HG02759 (cell line): ENCODE measurements around the gene CAPN11.

ENCODE experiments used
- ATAC-seq: cut with Tn5 transposase; IDR thresholded peaks from one replicate; pipeline ENCODE4 v1.9.1; 2021; ENCODE audit warnings: mild to moderate bottlenecking, moderate library complexity; ENCODE audit not compliant: unreplicated experiment

CAPN11 gene

DNA sequence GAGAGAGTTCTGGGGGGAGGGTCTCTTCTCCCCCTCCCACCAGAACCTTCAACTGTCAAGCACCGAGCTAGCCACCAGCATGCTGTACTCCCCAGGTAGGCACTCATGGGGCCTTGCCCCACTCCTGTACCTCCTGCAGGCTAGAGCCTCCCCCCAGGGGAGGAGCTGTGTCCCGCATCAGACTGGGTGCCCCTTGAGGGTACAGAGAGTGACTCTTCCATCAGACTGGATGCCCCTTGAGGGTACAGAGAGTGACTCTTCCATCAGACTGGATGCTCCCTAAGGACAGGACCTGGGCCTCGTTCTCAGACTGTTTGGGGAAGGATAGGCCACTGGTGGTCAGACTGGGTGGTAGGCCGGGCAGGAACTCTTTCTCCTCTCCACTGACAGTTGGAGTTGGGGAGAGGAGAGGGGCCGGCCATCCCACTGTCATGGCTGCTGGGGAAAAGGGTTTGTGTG lies at the start of gene CAPN11:
Gene CAPN11 (plus strand): TSS at position 51 of the 459 bp plus-strand sequence. CDS start 29 bp downstream, at position 80.
- ATAC-seq, result no peak

DNA sequence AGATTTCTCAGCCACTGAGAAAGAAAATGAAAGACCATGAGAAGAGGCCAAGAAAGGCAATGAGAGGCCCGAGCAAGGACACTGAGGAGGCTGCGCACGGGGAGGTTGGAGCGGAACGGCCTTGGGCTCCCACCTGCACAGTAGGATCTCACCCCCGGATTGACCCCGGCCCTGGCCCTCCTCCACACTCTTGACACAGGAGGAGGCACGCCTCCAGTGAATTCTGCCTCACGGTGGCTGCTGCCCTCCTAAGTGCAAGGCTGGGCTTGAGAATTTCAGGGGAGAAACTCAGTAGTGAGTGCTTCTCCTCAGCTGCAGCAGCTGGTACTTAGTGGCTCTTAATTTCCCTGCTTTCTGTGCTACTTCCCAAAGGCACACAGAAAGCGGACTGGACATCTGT lies 49.4 kb upstream of the CAPN11 start:
- ATAC-seq, result no peak

DNA sequence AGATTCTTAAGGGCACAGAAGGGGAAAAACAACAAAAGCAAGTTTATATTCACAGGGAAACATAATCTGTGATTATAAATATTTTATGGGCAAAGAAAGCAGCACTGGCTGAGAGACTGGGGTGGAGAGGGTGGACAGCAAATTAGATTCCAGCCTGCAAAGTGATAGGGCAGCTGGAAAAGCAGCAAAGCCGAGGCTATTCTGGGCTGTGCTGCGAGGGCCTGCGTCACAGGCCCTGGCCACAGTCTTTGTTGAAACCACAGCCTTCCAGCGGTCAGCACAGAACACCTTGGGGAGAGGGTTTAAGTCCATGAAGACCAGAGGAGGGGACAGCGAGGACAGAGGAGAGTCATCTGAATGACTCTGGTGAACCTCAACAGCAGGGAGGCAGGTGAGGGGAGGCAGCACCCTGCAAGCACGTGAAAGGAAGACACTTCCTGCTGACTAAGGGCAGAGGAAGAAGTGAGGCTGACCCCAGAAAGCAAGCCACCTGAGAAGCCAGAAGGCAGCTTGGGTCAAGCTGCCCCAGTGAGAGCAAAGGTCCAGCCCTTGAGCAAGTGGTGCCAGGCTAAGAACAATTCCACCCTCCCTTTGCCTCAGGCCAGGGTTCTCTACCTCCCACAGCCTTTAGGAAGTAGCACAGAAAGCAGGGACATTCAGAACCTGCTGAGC lies 48.5 kb upstream of the CAPN11 start:
- no peak for ATAC-seq

DNA sequence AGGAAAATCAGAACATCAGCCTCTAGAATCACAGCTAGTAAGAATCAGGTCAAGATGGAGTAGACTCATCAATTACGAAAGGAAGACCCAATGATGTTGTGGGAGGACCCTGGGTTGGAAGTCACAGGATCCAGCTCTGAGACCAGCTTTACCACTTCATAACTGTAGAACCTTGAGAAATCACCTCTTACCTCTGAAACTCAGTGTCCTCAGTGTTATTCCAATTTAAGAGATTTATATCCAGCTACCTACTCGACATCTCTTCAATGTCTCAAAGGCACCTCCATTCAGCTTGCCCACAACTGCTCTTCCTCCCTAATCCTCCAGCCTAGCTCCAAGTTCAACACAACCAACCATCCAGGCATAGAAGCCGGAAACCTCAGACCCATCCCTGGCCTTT lies 47.7 kb upstream of the CAPN11 start:
- no peak for ATAC-seq

DNA sequence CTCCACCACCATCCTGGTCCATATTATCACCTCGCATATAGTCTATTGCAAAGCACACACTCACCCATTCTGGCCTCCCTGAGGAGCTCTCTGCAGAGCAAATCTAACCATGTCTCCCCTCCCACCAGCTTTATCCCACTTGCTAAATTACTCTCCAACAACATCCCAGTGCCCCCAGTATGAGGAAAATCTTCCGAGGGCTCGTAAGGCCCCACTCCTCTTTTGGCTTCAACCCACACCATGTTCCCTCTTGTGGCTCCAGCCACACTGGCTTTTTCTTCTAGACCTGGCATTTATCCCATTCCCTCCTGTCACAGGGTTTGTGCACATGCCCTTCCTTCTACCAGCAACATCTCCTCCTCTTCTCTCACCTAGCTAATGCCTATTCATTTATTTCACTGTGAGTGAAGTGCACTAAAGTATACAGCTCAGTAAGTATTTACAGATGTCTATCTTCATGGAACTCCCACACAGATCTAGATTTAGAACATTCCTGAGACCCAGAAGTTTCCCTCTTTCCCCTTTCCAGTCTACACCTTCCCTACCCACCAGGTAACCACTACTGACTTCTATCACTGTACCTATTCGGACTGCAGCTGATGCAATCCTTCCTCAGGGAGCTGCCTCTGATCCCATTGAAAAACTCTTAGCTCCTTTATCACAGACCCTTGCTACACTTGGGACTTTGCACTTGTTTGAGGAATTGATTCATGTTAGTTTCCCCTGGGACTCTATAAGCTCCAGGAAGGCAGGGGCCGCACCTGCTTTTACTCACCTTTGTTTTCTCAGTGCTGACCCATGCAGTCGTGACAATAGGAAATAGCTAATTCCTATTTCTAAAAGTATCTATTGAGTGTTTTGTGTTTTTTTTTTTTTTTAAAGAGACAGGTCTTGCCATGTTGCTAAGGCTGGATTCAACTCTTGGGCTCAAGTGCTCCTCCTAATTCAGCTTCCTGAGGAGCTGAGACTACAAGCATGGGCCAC lies 46.9 kb upstream of the CAPN11 start:
- ATAC-seq, result no peak

DNA sequence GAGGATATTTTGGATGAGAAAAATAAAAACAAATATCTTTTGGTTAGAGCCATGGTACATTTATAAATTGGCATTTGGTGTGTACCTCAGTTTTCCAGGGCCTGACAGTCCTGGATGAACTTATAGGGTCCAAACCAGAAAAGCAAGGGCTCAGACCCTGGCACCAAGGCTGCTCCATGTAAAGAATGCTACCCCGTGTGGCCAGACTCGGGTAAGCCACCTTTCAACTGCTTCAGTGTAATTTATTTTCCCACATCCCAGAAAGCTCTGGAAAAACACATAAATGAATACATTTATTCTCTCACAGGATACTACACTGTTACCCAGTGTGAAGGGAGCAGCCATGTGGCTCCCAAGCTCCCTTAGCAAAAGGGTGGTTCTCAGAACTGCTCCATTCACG lies 45.2 kb upstream of the CAPN11 start:
- ATAC-seq, result no peak

DNA sequence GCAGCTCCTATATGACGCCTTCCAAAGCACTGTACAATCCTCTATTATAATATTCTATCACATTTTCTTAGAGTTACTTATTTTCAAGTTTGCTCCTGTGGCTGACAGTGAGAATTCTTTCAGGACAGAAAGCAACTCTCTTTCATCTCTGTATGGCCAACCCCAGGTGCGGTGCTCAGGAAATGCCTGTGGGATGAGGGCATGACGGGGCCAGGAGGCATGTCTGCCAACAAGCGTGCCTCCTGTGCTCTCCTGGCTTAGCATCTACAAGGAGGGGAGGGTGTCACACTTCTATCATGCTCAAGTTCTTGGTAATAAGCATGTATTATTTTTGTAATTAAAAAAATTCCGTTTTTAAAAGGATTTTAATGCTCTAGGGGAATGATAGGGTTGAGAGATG lies 42.8 kb upstream of the CAPN11 start:
- ATAC-seq, result no peak

DNA sequence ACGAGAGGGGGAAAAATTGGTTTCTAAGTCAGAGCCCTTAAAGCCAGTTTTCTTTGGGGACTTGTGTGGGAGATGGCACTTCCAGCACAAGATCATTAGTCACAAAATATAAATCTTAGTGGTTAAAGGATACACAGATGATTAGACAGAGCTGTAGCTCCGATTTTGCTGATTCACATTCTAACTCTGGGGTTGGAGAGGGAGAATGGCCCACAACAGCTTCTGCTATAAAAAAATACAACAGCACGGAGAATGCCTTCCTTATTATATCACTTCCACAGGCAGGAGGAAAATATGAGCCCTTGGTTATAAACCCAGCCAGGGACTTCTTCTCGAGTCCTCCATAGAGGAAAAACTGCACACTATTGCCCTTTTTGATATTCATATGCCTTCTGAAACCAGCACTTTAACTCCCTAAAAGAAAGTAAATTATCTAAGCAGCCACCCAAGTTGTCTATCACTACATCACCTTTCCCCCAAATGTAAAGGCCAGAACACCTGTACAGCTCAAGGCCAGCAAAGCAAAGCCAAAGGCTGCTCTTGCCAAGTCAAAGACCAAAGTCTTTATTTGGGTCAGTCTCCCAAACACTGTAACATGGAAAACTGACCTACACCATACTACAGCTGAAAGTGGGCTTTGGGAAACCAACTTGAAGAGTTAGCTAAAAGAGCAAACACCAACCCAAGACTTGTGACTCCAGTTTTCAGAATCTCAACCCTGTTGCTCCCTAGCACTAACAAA lies 41.8 kb upstream of the CAPN11 start:
- no peak for ATAC-seq

DNA sequence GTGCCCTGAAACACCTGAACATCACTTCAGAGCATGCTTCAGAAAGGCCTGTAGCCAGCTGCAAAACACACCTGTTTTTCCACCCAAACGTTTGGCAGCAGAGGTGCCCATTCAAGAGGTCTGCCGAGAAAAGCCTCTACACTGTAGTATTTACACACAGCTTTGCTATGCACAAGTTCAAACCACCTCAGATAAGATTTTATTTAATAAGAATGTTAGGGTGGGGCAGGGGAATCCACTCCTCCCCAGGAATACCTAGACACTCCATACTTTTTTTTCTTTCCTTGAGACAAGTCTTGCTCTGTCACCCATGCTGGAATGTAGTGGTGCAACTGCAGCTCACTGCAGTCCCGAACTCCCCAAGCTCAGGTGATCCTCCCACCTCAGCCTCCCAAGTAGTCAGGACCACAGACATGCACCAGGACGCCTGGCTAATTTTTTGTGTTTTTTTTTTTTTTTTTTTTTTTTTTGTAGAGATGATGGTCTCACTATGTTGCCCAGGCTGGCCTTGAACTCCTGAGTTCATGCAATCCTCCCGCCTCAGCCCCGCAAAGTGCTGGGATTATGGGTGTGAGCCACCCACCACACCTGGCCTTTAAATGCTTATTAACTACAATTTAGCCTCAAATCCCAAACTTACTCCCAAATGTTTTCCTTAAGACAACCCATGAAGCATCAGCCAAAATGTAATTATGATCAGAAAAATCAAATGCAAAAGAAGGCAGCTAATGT lies 41.1 kb upstream of the CAPN11 start:
- ATAC-seq, result no peak

DNA sequence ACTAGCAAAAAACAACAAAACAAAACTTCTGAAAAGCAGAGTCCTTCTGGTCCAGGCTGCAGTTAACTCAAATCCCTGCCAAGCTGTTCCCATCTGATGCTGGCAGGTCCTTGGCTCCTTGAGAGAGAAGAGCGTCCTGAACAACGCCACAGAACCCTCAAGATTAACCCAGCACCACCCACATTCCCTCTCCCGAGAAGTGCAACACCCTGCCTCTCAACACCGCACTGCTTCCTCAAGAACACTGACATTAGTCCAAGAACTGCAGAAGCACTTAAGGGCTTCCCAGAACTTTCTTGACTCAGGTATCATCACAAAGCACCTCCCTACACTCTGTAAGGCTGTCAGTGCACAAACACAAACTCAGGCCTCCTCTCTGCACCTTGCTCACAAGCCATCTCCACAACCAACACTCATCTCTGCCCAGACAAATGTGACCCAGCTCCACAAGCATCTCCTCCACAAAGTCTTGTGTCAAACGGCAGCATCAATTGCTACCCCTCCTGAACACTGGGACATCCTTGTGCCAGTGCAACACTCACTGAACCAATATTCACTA lies 38.8 kb upstream of the CAPN11 start:
- no peak for ATAC-seq

DNA sequence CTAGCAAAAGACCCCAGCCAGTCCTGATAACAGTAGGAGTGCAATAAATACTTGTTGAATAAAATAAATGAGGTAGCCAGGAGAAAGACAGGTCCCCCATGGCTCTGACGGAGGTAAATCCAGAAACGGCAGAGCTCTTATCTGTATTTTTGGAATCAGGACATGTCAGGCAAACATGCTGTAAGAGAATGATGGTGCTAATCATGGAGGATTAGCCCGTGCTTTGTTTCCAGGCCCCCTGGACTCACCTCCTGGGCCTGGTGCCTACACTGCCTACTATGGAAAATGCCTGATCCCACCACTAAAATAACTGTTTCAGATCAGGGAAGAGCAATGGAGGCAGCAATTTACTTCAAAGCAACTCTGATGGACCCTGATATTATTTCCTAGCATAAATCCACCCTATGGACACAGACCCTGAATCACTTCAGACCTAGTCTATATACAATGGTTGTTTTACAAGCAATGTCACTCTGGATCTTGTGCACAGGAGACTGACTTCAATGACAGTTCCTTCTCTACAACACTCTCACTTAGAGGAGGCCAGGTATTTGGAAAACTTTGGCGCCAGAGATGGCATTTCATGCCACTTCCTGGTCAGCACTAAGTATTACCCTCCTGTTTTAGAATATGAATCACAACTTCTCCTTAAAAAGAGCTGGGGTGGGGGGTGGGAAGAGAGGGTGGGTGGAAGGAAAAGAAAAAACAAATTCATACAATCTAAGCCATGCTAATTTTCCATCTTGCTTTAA lies 37.8 kb upstream of the CAPN11 start:
- ATAC-seq, result no peak

DNA sequence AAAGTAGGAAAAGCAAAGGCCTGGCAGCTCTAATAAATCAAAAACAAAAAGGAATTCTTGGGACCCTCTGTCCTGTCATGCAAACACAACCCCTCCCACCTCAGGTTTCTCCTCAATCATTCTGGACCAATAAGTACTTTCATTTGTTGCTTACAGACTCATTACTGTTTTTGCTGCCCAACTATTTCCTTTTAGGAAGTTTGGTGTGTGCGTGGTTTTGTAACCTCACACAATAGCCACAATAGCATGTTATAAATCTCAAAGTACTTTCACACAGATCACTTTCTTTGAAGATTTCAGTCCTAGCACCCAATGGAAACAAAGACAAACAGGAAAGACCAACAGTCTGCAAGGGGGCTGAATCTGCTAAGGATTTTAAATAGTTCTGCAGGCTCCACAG lies 35.8 kb upstream of the CAPN11 start:
- no peak for ATAC-seq

DNA sequence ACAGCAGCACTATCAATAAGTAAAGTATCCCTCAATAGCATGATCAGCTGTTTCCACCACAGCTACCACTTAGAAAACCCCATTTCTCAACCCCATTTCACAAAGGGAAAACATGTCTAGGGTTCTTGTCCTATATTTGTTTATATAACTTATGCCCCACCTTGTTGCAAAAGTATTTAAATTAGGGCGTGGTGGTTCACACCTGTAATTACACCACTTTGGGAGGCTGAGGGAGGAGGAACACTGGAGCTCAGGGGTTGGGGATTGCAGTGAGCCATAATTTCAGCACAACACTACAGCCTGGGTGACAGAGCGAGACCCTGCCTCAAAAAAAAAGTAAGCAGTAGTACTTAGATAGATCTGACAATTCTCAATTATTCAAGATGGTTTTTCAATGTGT lies 35.1 kb upstream of the CAPN11 start:
- no peak for ATAC-seq

DNA sequence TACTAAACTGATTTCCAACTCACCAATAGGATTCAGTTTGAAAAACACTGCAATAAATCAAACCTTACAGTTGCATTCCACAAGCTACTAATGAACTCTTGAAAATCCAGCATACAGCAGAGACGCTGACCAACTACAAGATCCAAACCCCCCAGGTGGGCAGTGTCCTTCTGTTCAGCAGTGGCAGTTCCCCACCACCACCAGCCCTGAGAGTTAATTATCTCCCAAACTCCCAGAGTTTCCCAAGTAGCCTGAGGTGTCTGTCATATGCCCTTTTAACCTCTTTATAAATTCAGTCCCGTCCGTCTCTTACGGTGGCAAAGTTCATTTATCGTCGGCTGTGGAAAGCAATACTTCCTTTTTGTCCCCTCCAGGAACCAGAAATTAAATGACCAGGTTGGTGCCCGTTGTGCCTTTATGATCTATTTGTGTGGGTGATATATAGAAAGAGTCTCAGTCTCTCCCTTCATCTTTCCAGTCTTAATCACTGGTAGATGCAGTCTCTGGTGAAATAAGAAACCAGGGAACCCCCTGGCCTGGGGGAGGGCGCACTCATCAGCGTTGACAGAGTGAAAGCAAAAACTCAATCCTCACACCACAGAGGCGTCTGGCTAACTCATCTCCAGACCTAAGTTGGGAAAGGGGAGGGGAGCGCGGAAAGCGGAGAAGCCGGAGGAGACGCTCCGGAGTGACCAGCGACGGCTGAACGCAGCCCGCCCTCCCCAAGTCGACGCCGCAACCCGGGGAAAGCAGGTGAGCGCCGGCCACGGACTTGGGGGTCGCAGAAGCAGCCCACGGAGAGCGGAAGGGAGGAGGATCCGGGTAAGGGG lies 32.1 kb upstream of the CAPN11 start:
- peak; percentile 58 for ATAC-seq

DNA sequence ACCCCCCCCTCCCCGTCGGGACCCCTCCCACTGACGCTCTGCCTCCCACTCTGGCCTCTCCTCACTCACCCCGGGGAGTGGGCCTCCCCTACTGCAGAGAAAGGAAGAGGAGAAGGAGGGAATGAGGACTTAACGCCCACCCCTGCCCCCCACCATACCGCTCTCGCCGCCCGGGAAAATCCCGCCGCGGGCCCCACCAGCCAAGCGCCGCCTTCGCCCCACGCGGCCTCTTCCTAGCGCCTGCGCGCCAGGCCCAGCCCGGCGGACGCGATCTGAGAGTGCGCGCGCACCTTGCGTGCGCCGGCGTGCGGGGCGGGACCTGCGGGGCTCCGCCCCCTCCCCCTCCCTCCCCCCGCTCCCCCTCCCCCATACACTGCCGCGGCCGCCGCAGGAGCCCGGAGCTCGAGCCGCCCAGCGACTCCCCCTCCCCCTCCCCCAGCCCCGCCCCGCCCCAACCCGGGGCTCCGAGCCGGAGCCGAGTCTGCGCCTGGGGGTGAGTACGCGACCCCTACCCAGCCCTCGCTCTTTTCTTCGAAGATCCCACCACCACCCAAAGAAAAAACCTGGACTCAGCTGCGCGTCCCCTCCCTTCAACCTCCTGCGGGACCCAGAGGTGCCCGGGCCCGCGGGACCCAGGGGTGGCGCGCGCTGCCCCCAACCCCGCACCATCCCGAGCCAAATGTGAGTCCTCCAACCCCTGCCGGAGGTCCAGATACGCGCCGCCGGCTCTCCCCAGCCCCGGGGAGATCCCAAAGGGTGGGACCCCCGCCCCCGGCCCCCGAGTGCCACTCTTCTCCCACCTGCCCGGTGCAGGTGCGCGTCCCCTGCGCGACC lies 31.2 kb upstream of the CAPN11 start, which contains the start of the genes MRPL14 and TMEM63B:
Gene MRPL14 (minus strand): TSS at position 267 of the 834 bp plus-strand sequence. CDS start 10,841 bp downstream, outside the sequence.
Gene TMEM63B (plus strand): TSS at position 369 of the 834 bp plus-strand sequence. CDS start 7,031 bp downstream, outside the sequence.
- ATAC-seq, result peak; percentile 75

DNA sequence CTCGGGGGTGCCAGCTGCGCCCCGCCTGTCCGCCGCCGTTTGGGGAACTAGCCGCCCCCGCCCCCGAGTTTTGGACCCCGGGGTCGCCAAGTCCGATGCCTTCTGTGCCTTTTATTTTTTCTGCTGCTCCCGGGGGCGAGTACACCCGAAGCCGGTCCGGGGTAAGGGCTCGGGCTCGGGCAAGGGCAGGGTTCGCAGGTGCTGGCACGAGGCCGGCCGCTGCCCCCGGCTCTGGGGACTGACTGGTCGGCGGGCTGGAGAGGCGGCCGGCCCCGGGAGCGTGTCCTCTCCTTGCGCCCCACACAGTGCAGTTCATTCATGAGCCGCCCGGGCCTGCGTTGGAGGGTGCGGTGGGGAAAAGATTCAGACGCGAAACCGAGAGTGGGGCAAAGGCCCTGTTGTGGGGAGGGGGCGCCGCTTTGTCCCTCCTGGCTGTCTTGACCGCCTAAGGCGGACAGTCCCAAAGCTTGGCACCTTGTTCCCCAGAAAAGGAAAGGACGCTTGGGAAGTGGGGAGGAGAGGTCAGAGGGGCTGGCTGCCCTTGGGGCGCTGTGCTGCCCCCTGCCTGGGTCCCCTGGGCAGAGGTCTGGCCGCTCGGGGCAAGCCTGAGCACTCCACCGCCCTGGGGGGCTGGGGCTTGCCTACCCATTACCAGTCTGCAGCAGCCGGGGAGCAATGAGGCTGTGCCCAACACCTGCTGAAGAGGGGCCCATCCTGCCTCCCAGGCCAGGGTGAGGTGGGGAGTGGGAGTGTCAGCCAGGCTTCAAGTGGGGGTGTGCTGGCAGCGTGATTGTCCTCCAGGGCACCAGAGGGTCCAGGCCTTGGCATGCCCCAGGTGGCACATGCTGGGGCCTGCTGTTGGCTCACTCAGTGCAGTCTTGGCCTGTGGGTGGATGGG lies 30.4 kb upstream of the CAPN11 start:
- ATAC-seq, result no peak
